HG03432 (cell line): ENCODE data around the gene FES.

Experiments
- ATAC-seq: cut with Tn5 transposase; IDR thresholded peaks from one replicate; pipeline ENCODE4 v1.9.1; 2021; ENCODE audit warnings: mild to moderate bottlenecking, moderate library complexity; ENCODE audit not compliant: unreplicated experiment

The FES gene

GRCh38 chr15:90890839-90891238 is 6.5 kb downstream of the FES start:
- no peak for ATAC-seq

DNA sequence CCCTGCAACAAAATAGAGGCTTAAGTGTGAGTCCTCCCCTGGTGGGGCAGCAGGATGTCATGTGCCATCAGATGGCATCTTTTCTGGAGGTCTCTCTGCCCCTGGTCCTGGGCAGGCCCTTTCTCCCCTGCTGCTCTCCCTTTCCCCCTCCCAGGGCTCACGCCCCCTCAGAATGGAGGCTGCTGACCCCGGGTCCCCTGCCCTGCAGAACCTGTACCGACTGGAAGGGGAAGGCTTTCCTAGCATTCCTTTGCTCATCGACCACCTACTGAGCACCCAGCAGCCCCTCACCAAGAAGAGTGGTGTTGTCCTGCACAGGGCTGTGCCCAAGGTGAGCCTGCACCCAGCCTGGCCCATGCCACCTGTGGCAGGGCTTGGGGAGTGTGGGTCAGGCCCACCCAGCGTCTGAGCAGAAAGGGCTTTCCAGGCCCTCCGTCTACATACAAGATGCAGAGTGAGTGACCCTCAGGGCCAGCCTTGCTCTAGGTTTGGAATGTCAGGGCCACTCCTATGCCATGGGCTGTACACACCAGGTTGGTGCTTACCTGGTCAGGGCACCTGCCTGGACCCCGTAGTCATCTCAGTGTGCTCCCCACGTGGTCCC is 7.1 kb downstream of the FES start:
- ATAC-seq, result no peak

GRCh38 chr15:90892023-90892422 is 7.7 kb downstream of the FES start:
- ATAC-seq, result no peak

- ATAC-seq, result no peak
These were observed 8.3 kb downstream of the FES start for GRCh38 chr15:90892498-90893174.

GRCh38 chr15:90893175-90894090 is 9.1 kb downstream of the FES start:
- no peak for ATAC-seq

GRCh38 chr15:90895571-90896117 is 11.3 kb downstream of the FES start:
- no peak for ATAC-seq

- peak; percentile 61 for ATAC-seq
These were observed 12.9 kb downstream of the FES start for GRCh38 chr15:90897131-90897655.

- no peak for ATAC-seq
These were observed 17.1 kb downstream of the FES start for GRCh38 chr15:90901175-90902039.

DNA sequence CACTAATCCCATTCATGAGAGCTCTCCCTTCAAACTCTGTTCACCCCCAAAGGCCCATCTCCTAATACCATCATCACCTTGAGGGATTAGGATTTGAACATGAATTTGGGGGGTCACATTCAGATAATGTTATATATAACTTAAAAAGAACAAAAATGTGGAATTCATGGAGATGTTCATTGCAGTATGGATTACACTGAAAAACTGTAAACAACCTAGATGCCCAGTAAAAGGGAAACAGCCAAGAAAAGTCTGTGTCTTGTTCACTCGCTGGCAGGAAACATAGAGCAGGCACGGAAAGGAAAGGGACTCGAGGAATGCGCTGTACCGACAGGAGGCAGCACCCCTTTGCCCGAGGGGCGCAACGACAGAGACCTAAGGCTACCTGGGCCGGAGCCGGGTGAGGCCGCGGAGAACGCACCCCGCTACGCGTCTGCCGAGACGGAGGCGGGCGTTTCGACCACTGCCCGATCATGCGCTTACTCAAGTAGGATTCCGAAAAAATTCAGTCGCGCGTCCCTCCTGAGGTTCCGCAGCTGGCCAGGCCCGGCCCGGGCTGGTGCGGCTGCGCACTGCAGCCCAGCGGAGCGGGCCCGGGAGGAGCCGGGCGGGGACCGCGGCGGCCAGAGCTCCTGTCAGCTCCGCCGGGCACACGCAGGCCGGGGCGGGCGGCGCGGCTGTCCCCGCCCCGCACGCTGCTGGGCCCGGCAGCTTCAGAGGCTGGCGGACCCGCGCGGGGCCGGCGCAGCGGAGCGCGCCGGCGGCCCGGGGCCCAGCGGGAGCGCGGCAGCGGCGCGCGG is 17.9 kb downstream of the FES start:
- ATAC-seq, result peak; percentile 77

- peak; percentile 56 for ATAC-seq
These were observed 18.8 kb downstream of the FES start, which contains the start of gene MAN2A2 for GRCh38 chr15:90902840-90903732. Gene MAN2A2, plus strand, starts transcription at chr15:90903302. Its CDS starts 906 bp downstream, at chr15:90904208.

GRCh38 chr15:90903733-90904536 is 19.6 kb downstream of the FES start:
- ATAC-seq, result no peak

GRCh38 chr15:90904746-90905145 is 20.4 kb downstream of the FES start:
- no peak for ATAC-seq

DNA sequence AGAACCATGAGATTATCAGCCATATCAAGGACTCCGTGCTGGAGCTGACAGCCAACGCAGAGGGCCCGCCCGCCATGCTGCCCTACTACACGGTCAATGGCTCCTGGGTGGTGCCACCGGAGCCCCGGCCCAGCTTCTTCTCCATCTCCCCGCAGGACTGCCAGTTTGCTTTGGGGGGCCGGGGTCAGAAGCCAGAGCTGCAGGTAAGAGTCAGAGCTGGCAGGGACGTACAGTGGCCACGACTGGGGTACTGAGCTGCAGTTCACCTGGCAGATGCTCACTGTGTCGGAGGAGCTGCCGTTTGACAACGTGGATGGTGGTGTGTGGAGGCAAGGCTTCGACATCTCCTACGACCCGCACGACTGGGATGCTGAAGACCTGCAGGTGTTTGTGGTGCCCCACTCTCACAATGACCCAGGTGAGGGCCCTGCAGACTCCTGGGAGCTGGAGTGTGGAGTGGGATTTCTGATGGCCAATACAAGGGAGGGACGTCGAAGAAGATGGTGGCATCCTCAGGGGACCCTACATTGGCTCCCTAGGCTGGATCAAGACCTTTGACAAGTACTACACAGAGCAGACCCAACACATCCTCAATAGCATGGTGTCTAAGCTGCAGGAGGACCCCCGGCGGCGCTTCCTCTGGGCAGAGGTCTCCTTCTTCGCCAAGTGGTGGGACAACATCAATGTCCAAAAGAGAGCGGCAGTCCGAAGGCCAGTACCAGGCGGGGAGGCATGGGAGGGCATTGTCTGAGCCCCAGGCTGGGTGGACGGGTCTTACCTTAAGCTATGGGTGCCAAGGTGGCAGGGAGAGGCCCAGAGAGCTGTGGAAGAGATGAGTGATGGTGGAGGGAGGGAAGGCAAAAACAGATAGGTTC is 21.2 kb downstream of the FES start:
- no peak for ATAC-seq

GRCh38 chr15:90906181-90906849 is 22.0 kb downstream of the FES start:
- ATAC-seq, result no peak

GRCh38 chr15:90907051-90907660 is 22.9 kb downstream of the FES start:
- ATAC-seq, result no peak
